GM18868 (cell line): ENCODE measurements around the gene NSUN6.
A peak's percentile ranks its signal among the peaks of the same experiment; 100 is the strongest.
"Not testable (repeated sequence)": the region's sequence is repeated elsewhere in the genome, so short reads cannot be mapped to it uniquely, and the experiment has no call there.

ENCODE experiments used
- ATAC-seq: cut with Tn5 transposase; IDR thresholded peaks from one replicate; pipeline ENCODE4 v1.9.1; 2021; ENCODE audit warnings: mild to moderate bottlenecking, moderate library complexity; ENCODE audit not compliant: unreplicated experiment

Gene NSUN6

DNA sequence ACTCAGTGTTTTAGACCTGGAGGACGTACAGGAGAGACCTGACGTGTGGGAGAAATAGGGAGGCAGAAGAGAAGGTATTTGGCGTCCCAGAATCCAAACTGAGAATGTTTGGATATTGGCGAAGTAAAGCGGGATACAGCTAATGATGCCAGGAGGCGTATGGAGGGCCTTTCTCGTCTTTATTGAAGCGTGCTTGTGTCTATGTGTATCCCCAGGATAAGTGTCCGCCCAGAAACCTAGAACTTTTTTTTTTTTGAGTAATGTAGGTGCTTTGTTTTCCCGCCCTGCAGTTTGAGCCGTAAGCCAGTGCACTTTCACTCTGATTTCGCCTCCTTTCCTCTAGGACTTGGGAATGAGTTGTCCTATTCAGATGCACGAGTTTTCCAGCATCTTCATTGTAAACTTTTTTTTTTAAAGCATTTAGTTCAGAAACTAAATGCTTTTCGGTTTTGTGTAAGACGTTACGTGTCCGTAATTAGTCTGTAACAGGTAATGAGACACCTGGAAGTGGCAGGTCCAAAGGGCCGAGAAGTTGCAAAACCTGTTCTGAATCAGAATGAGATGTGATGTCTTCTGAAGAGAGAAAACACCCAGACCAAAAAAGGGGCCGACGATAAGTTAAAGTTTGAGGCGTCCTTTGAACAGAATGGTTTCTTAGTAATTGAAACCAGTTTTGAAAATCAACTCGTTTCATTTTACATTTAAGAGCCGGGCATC is 8.6 kb upstream of the NSUN6 start:
- peak; percentile 17 for ATAC-seq

- peak; percentile 85 for ATAC-seq
These were observed 7.9 kb upstream of the NSUN6 start, which contains the start of gene ARL5B for GRCh38 chr10:18659125-18659818. ARL5B (plus strand) TSS chr10:18659431; CDS start chr10:18659638, 207 bp downstream.

GRCh38 chr10:18658271-18659124 is 7.1 kb upstream of the NSUN6 start:
- peak; percentile 9 for ATAC-seq

- ATAC-seq, result no peak
These were observed 5.3 kb upstream of the NSUN6 start for GRCh38 chr10:18656724-18657123.

GRCh38 chr10:18653112-18653511 is 1.7 kb upstream of the NSUN6 start:
- no peak for ATAC-seq

- ATAC-seq, result no peak
These were observed 886 bp downstream of the NSUN6 start for GRCh38 chr10:18650404-18650997.

GRCh38 chr10:18649364-18649959 is 1.9 kb downstream of the NSUN6 start:
- ATAC-seq, result no peak

DNA sequence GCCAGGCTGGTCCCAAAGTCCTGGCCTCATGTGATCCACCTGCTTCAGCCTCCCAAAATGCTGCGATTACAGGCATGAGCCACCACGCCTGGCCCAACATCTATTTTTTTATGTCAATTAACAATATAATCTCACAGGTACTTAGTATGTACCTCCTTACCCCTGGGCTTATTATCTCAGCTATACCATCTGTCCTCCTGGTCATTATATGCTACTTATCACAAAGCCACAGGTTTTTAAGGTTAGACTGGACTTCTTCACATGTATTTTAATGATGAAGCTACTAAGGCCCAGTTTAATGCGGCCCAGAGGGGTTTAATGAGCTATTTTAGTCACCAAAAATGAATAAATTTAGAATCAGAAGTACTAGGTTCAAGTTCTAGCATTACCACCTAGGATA is 3.4 kb downstream of the NSUN6 start:
- ATAC-seq, result no peak

DNA sequence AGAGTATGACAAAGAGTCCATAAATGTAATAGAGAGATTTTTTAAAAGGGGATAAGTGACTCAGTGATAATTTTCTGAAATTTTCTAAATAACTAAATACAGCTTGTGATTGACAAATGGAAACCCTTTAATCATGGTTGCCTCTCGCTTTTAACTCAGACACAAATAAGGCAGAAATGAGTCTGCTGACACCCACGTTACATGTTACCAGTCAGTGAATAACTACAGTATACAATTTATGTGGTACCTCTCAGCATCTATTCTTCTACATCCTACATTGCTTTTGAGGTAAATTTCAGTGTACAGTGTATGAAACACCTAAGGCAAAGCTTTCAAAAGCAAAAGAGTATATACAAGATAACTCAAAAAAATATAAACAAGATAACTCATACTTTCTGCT is 4.2 kb downstream of the NSUN6 start:
- ATAC-seq, result no peak

DNA sequence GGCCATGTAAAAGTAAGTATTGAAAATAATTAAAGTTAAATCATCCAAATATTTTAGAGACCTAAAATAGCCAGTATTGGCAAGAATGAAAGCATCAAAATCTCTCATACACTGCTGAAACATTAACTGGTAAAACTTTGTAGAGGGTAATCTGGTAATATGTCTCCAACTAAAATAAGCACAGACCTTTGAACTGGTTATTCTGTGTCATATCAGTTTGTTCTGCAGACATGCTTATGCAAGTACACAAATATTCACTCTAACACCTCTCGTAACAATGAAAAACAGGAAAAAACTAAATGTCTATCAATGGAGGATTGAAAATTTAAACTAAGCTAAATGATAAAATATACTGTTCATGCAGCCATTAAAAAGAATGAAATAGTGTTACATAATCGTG is 11.7 kb downstream of the NSUN6 start:
- ATAC-seq, result not testable (repeated sequence)

DNA sequence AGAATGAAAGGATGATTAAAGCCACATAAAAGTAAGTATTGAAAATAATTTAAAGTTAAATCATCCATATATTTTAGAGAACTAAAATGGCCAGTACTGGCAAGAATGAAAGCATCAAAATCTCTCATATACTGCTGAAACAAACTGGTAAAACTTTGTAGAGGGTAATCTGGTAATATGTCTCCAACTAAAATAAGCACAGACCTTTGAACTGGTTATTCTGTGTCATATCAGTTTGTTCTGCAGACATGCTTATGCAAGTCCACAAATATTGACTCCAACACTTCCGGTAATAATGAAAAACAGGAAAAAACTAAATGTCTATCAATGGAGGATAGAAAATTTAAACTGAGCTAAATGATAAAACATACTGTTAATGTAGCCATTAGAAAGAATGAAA is 14.0 kb downstream of the NSUN6 start:
- ATAC-seq, result not testable (repeated sequence)

DNA sequence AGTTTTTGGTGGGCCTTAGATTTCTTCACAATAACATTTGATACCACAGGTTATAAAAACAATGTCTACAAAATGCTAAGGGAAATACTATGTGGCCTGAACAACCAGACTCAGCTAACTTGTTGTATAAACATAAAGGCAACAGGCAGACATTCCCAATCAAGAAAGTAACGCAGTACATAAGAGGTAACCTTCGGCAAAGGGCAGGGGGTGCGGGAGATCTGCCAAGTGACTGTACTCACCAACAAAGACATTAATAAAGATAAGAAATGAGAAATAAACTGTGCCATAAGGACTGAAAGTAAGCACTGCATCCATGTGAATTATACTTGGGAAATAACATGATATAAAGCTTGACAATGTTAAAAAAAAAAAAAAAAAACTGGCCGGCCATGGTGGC is 15.4 kb downstream of the NSUN6 start:
- no peak for ATAC-seq

DNA sequence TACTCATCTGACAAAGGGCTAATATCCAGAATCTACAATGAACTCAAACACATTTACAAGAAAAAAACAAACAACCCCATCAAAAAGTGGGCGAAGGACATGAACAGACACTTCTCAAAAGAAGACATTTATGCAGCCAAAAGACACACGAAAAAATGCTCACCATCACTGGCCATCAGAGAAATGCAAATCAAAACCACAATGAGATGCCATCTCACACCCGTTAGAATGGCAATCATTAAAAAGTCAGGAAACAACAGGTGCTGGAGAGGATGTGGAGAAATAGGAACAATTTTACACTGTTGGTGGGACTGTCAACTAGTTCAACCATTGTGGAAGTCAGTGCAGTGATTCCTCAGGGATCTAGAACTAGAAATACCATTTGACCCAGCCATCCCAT is 18.9 kb downstream of the NSUN6 start:
- not testable (repeated sequence) for ATAC-seq

DNA sequence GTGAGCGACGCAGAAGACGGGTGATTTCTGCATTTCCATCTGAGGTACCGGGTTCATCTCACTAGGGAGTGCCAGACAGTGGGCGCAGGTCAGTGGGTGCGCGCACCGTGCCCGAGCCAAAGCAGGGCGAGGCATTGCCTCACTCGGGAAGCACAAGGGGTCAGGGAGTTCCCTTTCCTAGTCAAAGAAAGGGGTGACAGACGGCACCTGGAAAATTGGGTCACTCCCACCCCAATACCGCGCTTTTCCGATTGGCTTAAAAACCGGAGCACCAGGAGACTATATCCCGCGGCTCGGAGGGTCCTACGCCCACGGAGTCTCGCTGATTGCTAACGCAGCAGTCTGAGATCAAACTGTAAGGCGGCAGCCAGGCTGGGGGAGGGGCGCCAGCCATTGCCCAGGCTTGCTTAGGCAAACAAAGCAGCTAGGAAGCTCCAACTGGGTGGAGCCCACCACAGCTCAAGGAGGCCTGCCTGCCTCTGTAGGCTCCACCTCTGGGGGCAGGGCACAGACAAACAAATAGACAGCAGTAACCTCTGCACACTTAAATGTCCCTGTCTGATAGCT is 23.9 kb downstream of the NSUN6 start:
- ATAC-seq, result not testable (repeated sequence)

GRCh38 chr10:18625886-18626285 is 25.5 kb downstream of the NSUN6 start:
- ATAC-seq, result no peak

DNA sequence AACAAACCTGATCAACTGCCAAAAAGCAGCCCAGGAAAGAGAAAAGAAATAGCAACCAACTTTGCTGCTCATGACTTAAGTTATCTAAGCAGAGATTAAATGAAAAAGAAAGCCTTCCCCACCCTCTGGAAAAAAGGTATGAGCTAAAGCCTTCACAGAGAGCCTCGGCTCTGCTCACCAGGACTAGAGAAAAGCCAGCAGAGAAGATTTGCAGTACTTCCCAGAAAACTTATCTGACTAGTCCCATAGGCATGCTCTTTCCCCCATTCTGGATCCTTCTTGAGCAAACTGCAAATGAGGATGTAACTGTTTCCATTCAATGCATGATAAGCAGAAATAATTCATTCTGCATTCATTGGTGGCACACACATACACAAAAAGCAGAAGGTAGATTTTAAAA is 27.7 kb downstream of the NSUN6 start:
- not testable (repeated sequence) for ATAC-seq

- no peak for ATAC-seq
These were observed 30.5 kb downstream of the NSUN6 start for GRCh38 chr10:18620856-18621255.

DNA sequence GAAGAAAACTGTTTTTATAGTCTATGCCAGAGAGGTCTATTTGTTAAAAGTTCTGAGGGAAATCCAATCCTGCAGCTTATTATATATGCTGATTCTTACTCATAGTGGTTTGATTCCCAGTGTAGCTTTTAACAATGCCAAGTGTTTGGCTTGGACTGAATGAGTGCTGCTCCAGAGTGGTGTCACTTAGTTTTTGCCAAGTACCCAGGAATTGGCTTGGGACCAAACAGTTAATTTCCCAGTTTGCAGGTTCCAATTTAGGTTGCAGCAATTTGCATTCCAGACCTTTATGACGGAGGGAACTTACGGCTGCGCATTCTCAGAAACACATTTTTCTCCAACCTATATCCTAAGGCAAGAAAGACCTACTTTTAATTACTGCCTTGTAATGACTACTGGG is 32.4 kb downstream of the NSUN6 start:
- no peak for ATAC-seq

DNA sequence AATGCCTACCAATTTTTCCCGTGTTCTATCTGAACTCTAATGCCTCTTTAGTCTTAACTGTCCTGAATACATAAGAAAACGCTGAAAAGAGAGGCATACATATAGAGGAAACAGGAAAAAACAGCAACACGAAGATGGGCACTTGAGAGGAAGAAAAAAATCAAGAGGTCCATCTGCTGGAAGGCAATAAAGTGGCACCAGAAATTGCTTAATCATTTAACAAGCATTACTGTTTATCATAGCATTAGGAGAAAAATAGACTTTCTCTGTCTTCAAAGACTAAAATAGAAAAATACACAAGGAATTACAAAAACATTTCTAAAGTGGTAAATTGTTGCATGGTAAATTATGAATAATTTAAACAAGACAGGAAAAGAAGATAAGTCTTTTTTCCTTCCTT is 35.0 kb downstream of the NSUN6 start:
- ATAC-seq, result no peak

GRCh38 chr10:18615618-18616017 is 35.8 kb downstream of the NSUN6 start:
- ATAC-seq, result no peak
